Choroid plexus epithelial cell (primary cell): ENCODE data around the gene RAP1GDS1.

Source experiments
- DNase-seq: peaks from one replicate; pipeline ENCODE4 v3.0.0-alpha.2; 2010; ENCODE audit warnings: low read depth
- H3K4me3 ChIP-seq: 2 replicates; pipeline ENCODE4 v1.5.1; 2011; ENCODE audit warnings: low read depth, mild to moderate bottlenecking, control low read depth, low read length, moderate library complexity
- CTCF ChIP-seq: conservative IDR thresholded peaks from 2 replicates; pipeline ENCODE4 v1.5.1; 2011; ENCODE audit warnings: low read depth, mild to moderate bottlenecking, control low read depth, inconsistent platforms, low read length, moderate library complexity

Gene RAP1GDS1

GRCh38 chr4:98305576-98305975 is 44.4 kb downstream of the RAP1GDS1 start:
- no peak overlapping the region for H3K4me3 ChIP-seq
- DNase-seq, result no peak
- TF ChIP-seq CTCF, result no peak

GRCh38 chr4:98310867-98311266 is 49.7 kb downstream of the RAP1GDS1 start:
- no peak overlapping the region for H3K4me3 ChIP-seq
- DNase-seq, result no peak
- TF ChIP-seq CTCF, result no peak

- H3K4me3 ChIP-seq, result no peak overlapping the region
- TF ChIP-seq CTCF, result no peak
- DNase-seq, result no peak
Measured at GRCh38 chr4:98311656-98312055, 50.5 kb downstream of the RAP1GDS1 start.

- no peak overlapping the region for H3K4me3 ChIP-seq
- DNase-seq, result peak; percentile 40
- TF ChIP-seq CTCF, result no peak
Measured at GRCh38 chr4:98314791-98315565, 53.8 kb downstream of the RAP1GDS1 start.

- DNase-seq, result peak; percentile 13
- H3K4me3 ChIP-seq, result no peak overlapping the region
- no peak for TF ChIP-seq CTCF
Measured at GRCh38 chr4:98318521-98318920, 57.3 kb downstream of the RAP1GDS1 start.

- TF ChIP-seq CTCF, result no peak
- no peak overlapping the region for H3K4me3 ChIP-seq
- peak; percentile 12 for DNase-seq
Measured at GRCh38 chr4:98319021-98319420, 57.8 kb downstream of the RAP1GDS1 start.

GRCh38 chr4:98326168-98326567 is 65.0 kb downstream of the RAP1GDS1 start:
- no peak for TF ChIP-seq CTCF
- DNase-seq, result no peak
- no peak overlapping the region for H3K4me3 ChIP-seq
